ENCODE measurements around the gene SVOP.

The SVOP gene

GRCh38 chr12:108896817-108897216 lies 124.1 kb downstream of the SVOP start:
- no peaks in the 10 kb centered on the region for H3K36me3 ChIP-seq (ENCODE audit: control insufficient read depth, insufficient read depth, low read length)
- peaks cover 3% of the 10 kb centered on the region for H3K27me3 ChIP-seq (ENCODE audit: control insufficient read depth, insufficient read depth, low read length, poor library complexity, severe bottlenecking)
- no peak overlapping the region for H3K4me3 ChIP-seq (ENCODE audit: insufficient read depth, low read depth, low read length)
- no peaks in the 10 kb centered on the region for H3K4me1 ChIP-seq (ENCODE audit: control insufficient read depth, insufficient read depth, low read length)
- 89 to 92% methylated on average over 4 of the region's 4 CpGs for WGBS, 2 experiments
- no peak overlapping the region for H3K27ac ChIP-seq (ENCODE audit: insufficient read depth, low read depth, low read length, poor library complexity, severe bottlenecking)
- H3K9me3 ChIP-seq (ENCODE audit: control insufficient read depth, low read length): no peaks in the 10 kb centered on the region

GRCh38 chr12:108896336-108896735 lies 124.5 kb downstream of the SVOP start:
- H3K4me3 ChIP-seq (ENCODE audit: insufficient read depth, low read depth, low read length): no peak overlapping the region
- no peaks in the 10 kb centered on the region for H3K9me3 ChIP-seq (ENCODE audit: control insufficient read depth, low read length)
- no peaks in the 10 kb centered on the region for H3K4me1 ChIP-seq (ENCODE audit: control insufficient read depth, insufficient read depth, low read length)
- peaks cover under 1% of the 10 kb centered on the region for H3K27me3 ChIP-seq (ENCODE audit: control insufficient read depth, insufficient read depth, low read length, poor library complexity, severe bottlenecking)
- H3K27ac ChIP-seq (ENCODE audit: insufficient read depth, low read depth, low read length, poor library complexity, severe bottlenecking): no peak overlapping the region
- 85 to 90% methylated on average over 8 of the region's 8 CpGs for WGBS, 2 experiments
- H3K36me3 ChIP-seq (ENCODE audit: control insufficient read depth, insufficient read depth, low read length): no peaks in the 10 kb centered on the region

GRCh38 chr12:108895220-108895802 lies 125.6 kb downstream of the SVOP start:
- no peaks in the 10 kb centered on the region for H3K27me3 ChIP-seq (ENCODE audit: control insufficient read depth, insufficient read depth, low read length, poor library complexity, severe bottlenecking)
- H3K4me1 ChIP-seq (ENCODE audit: control insufficient read depth, insufficient read depth, low read length): no peaks in the 10 kb centered on the region
- no peaks in the 10 kb centered on the region for H3K9me3 ChIP-seq (ENCODE audit: control insufficient read depth, low read length)
- no peaks in the 10 kb centered on the region for H3K36me3 ChIP-seq (ENCODE audit: control insufficient read depth, insufficient read depth, low read length)
- H3K4me3 ChIP-seq (ENCODE audit: insufficient read depth, low read depth, low read length): no peak overlapping the region
- WGBS, 2 experiments: 79 to 84% methylated on average over 5 of the region's 5 CpGs
- no peak overlapping the region for H3K27ac ChIP-seq (ENCODE audit: insufficient read depth, low read depth, low read length, poor library complexity, severe bottlenecking)

GRCh38 chr12:108890208-108890607 lies 130.7 kb downstream of the SVOP start:
- Histone ChIP-seq H3K9me3 (ENCODE audit: control insufficient read depth, low read length) (no peaks in the 10 kb centered on the region), H3K27ac (ENCODE audit: insufficient read depth, low read depth, low read length, poor library complexity, severe bottlenecking) (no peak overlapping the region), H3K4me3 (ENCODE audit: insufficient read depth, low read depth, low read length) (no peak overlapping the region), H3K4me1 (ENCODE audit: control insufficient read depth, insufficient read depth, low read length) (no peaks in the 10 kb centered on the region), H3K36me3 (ENCODE audit: control insufficient read depth, insufficient read depth, low read length) (no peaks in the 10 kb centered on the region), H3K27me3 (ENCODE audit: control insufficient read depth, insufficient read depth, low read length, poor library complexity, severe bottlenecking) (no peaks in the 10 kb centered on the region)
- WGBS, 2 experiments: 70 to 76% methylated on average over 2 of the region's 2 CpGs

GRCh38 chr12:108888031-108888430 lies 132.8 kb downstream of the SVOP start:
- H3K4me1 ChIP-seq (ENCODE audit: control insufficient read depth, insufficient read depth, low read length): no peaks in the 10 kb centered on the region
- H3K27me3 ChIP-seq (ENCODE audit: control insufficient read depth, insufficient read depth, low read length, poor library complexity, severe bottlenecking): no peaks in the 10 kb centered on the region
- H3K4me3 ChIP-seq (ENCODE audit: insufficient read depth, low read depth, low read length): no peak overlapping the region
- H3K36me3 ChIP-seq (ENCODE audit: control insufficient read depth, insufficient read depth, low read length): no peaks in the 10 kb centered on the region
- H3K9me3 ChIP-seq (ENCODE audit: control insufficient read depth, low read length): no peaks in the 10 kb centered on the region
- H3K27ac ChIP-seq (ENCODE audit: insufficient read depth, low read depth, low read length, poor library complexity, severe bottlenecking): no peak overlapping the region
- 90 to 92% methylated on average over 6 of the region's 6 CpGs for WGBS, 2 experiments

- Histone ChIP-seq H3K9me3 (ENCODE audit: control insufficient read depth, low read length) (no peaks in the 10 kb centered on the region), H3K4me1 (ENCODE audit: control insufficient read depth, insufficient read depth, low read length) (no peaks in the 10 kb centered on the region)
- WGBS, 2 experiments: 88 to 89% methylated on average over 9 of the region's 9 CpGs
These were observed 133.8 kb downstream of the SVOP start for GRCh38 chr12:108886873-108887629.

GRCh38 chr12:108884116-108885012 lies 136.5 kb downstream of the SVOP start:
- Histone ChIP-seq H3K27ac (ENCODE audit: insufficient read depth, low read depth, low read length, poor library complexity, severe bottlenecking) (no peak overlapping the region), H3K9me3 (ENCODE audit: control insufficient read depth, low read length) (no peaks in the 10 kb centered on the region), H3K4me1 (ENCODE audit: control insufficient read depth, insufficient read depth, low read length) (no peaks in the 10 kb centered on the region), H3K27me3 (ENCODE audit: control insufficient read depth, insufficient read depth, low read length, poor library complexity, severe bottlenecking) (no peaks in the 10 kb centered on the region), H3K4me3 (ENCODE audit: insufficient read depth, low read depth, low read length) (no peak overlapping the region), H3K36me3 (ENCODE audit: control insufficient read depth, insufficient read depth, low read length) (no peaks in the 10 kb centered on the region)
- 74 to 75% methylated on average over 16 of the region's 16 CpGs for WGBS, 2 experiments

More at GRCh38 chr12:108886873-108887629, 133.8 kb downstream of the SVOP start:
- Histone ChIP-seq H3K27ac (ENCODE audit: insufficient read depth, low read depth, low read length, poor library complexity, severe bottlenecking) (no peak overlapping the region), H3K36me3 (ENCODE audit: control insufficient read depth, insufficient read depth, low read length) (no peaks in the 10 kb centered on the region), H3K4me3 (ENCODE audit: insufficient read depth, low read depth, low read length) (no peak overlapping the region), H3K27me3 (ENCODE audit: control insufficient read depth, insufficient read depth, low read length, poor library complexity, severe bottlenecking) (no peaks in the 10 kb centered on the region)

- H3K27ac ChIP-seq (ENCODE audit: insufficient read depth, low read depth, low read length, poor library complexity, severe bottlenecking): no peak overlapping the region
- 87 to 90% methylated on average over 3 of the region's 3 CpGs for WGBS, 2 experiments
- no peaks in the 10 kb centered on the region for H3K36me3 ChIP-seq (ENCODE audit: control insufficient read depth, insufficient read depth, low read length)
- no peaks in the 10 kb centered on the region for H3K9me3 ChIP-seq (ENCODE audit: control insufficient read depth, low read length)
- no peak overlapping the region for H3K4me3 ChIP-seq (ENCODE audit: insufficient read depth, low read depth, low read length)
- no peaks in the 10 kb centered on the region for H3K4me1 ChIP-seq (ENCODE audit: control insufficient read depth, insufficient read depth, low read length)
- H3K27me3 ChIP-seq (ENCODE audit: control insufficient read depth, insufficient read depth, low read length, poor library complexity, severe bottlenecking): no peaks in the 10 kb centered on the region
These were observed 138.9 kb downstream of the SVOP start for GRCh38 chr12:108881953-108882352.

- no peaks in the 10 kb centered on the region for H3K9me3 ChIP-seq (ENCODE audit: control insufficient read depth, low read length)
- H3K4me1 ChIP-seq (ENCODE audit: control insufficient read depth, insufficient read depth, low read length): no peaks in the 10 kb centered on the region
- H3K4me3 ChIP-seq (ENCODE audit: insufficient read depth, low read depth, low read length): no peak within 1 kb of the TSS
- 83 to 84% methylated on average over 16 of the region's 16 CpGs for WGBS, 2 experiments
- H3K27me3 ChIP-seq (ENCODE audit: control insufficient read depth, insufficient read depth, low read length, poor library complexity, severe bottlenecking): no peaks in the 10 kb centered on the region
- no peak within 1 kb of the TSS for H3K27ac ChIP-seq (ENCODE audit: insufficient read depth, low read depth, low read length, poor library complexity, severe bottlenecking)
- H3K36me3 ChIP-seq (ENCODE audit: control insufficient read depth, insufficient read depth, low read length): no peaks in the 10 kb centered on the region
These were observed 141.1 kb downstream of the SVOP start, which contains the start of gene DAO for GRCh38 chr12:108879615-108880254. Gene DAO, plus strand, starts transcription at chr12:108880092. Its CDS starts 4,915 bp downstream, at chr12:108885007.

Data from ectodermal cell (in vitro differentiated cells).